Hematopoietic multipotent progenitor cell treated with erythropoietin and hydrocortisone succinate and interleukin-3 and kit ligand, for 4 days (in vitro differentiated cells): ENCODE results near the gene ARHGAP27.
"Not testable (repeated sequence)": the region's sequence is repeated elsewhere in the genome, so short reads cannot be mapped to it uniquely, and the experiment has no call there.

Experiments
- DNase-seq: peaks from one replicate; pipeline ENCODE4 v3.0.0-alpha.2; 2015

Gene ARHGAP27

GRCh38 chr17:45445901-45446743 is 13.5 kb upstream of the ARHGAP27 start:
- DNase-seq = peak; percentile 68

DNA sequence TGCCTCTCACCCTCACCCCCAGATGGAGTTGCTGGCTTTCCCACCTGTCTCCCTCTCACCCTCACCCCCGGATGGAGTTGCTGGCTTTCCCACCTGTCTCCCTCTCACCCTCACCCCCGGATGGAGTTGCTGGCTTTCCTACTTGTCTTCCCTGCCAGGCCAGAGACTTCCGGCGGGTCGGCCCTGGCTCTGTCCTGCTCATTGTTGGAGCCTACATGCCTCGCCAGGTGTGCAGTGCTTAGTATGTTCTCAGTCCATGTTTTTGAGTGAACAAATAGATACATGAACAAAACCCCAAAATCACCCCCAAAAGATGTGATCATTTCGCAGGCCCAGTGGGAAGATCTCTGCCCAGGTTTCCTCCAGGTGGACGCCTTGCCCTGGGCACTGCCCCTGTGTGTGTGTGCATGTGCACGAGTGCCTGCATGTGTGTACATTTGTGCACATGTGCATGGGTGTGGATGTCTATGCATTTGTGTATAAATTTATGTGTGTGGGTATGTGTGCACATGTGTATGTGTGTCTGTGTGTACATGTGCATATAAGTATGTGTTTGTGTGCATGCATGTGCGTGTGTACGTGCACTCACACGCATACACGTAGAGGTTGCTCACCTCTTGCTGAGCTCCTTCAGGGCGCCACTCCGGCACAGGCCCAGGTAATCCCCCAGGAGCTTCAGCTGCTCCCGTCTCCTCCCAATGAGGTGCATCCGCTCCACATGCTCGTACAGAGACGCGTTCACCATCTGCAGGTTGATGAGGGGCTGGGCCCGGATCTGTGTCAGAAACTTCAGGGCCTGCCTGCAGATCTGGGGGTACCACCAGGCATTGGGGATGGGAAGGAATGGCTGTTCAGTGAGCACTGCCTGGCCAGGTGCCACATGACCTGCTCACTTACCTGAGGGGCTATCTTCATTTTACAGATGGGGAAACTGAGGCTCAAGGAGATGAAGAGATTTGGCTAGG is 12.5 kb upstream of the ARHGAP27 start:
- DNase-seq = not testable (repeated sequence)

GRCh38 chr17:45444301-45444700 is 11.6 kb upstream of the ARHGAP27 start:
- DNase-seq = not testable (repeated sequence)

DNA sequence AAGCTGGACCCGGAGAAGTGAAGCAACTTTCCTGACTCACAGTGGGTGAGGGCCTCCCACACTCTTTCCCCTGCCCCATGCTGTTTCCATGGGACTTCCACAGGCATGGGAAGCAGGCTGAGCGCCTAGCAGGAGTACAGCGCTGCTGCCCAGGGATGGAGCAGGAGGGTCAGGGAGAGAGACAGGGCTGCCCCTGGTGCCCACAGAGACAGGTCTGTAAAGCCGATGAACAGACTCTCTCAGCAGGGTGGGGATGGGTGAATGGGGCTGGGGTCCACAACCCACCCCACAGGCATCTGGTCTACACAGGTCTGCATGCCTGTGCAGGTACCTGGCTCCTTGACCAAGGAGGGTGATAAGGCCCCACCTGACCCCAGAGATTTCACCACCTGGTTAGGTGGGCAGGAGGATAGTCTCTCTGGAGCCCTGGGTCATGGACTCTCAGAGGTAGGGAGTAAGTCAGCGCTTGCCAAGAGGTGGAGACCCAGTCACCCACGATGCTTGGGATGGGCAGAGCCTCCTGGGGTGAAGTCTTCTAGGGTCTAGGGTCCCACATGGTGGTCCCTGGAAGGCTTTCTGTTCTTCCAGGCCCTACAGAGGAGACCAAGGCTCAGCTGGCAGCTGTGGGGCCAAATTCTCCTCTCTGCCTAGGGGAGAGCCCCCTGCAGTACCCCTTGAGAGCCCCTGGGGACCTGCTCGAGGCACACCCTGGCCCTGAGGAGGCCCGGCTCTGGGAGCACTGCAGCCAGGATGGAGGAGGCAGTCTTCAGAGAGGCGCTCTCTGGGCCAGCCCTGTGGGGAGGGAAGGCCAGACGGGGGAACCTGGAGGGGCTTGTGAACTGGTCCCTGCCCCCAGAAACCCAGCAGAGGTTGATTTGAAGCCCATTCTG is 10.9 kb upstream of the ARHGAP27 start:
- DNase-seq = not testable (repeated sequence)

DNA sequence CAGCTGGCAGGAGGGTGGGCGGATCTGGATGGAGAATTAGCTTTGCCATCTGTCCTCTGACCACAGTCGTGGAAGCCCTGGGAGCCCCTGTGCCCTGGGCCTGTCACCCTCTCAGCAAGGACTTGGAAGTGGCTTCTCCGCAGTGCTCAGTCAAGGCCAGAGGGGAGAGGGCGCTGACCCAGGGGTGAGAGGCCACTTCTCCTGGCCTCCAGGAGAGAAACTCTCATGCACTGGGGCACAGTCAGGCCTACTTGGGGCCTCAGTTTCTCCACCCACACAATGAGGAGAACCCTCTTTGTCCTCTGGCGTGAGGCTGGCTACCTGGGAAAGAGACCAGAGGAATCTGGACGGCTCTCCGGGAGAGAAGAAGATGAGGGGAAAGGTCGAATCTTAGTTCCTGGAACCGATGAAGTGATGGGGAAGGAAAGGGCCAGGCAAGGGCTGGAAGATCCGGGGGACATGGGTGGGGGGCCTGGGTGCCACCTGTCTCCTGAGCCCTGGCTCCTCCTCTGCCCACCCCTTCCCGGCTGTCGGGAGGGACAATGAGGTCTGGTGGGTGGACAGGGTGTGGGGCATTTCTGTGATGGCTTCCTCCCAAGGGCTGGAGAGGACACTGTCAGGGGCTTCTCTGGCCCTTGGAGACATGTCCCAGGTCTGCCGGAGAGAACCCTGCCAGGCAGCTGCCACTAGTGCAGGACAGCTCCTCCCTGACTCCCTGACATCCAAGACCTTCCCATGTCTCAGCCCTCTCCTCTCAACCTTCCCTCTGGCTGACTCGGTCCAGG is 9.0 kb upstream of the ARHGAP27 start:
- no peak for DNase-seq

GRCh38 chr17:45440839-45441515 is 8.3 kb upstream of the ARHGAP27 start:
- DNase-seq = not testable (repeated sequence)

- peak; percentile 35 for DNase-seq
Observed at GRCh38 chr17:45440161-45440778, 7.6 kb upstream of the ARHGAP27 start.

DNA sequence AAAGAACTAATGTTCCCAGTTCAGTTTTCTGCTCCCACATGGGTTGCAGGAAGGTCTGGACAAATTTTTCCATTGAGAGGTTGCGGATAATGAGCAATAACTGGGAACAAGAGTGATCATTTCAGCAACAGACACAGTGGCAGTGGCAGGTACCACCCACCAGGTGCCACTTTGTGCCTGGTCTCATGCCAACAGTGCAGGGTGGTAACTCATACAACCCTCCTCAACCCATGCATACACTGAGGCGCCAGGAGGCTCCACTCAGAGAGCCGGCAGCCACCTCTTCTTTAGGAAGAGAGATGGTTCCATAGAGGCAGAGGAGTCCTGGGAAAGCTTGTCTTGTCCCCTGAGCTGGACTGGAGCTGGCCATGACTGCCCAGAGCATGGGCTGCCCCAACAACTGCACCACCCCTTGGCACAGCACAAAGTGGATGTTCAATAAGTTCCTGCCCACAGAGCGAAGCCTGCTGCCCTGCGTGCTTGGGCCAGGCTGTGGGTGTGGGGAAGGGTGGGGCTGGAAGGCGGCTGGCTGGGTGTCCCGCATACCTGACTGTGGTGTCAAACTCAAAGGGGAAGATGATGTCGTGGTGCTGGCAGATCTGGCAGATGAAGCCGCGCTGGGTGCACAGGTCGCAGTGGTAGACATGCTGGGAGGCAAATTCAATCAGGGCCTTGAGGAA is 6.4 kb upstream of the ARHGAP27 start:
- no peak for DNase-seq

DNA sequence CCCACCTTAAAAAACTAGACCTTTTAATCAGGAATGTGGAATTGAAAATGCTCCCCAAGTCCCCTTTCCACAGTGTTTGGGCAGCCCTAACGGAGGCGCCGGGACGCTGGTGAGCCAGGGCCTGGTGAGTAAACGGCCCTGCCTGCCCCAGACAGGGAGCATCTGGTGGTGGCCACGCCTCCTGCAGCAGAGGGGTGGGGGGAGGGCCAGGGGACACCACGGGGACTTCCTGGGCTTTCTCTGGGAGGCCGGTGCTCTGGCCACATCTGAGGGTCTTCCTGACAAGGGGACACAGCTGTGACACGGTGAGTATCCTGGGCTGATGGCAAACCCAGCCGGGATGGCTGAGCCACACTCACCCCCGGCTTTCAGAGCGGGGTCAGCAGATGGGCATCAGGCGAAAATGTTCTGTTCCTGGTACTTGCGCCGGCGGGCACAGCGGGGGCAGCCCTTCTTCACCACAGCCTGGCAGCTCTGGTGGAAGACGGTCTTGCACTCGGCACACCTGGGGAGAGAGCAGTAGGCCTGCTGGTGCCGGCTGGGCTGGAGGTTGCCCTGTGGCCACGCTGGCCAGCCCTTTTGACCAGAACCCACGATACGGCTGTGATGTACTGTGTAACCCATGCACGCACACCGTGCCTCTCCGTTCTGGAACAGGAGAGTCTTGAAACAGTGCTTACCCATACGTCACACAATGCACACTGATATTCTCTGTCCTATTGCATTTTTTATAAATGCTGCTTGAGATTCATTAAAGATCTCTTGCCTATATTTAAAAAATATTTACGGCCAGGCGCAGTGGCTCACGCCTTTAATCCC is 5.0 kb upstream of the ARHGAP27 start:
- DNase-seq = no peak

GRCh38 chr17:45436625-45437464 is 4.2 kb upstream of the ARHGAP27 start:
- no peak for DNase-seq

DNA sequence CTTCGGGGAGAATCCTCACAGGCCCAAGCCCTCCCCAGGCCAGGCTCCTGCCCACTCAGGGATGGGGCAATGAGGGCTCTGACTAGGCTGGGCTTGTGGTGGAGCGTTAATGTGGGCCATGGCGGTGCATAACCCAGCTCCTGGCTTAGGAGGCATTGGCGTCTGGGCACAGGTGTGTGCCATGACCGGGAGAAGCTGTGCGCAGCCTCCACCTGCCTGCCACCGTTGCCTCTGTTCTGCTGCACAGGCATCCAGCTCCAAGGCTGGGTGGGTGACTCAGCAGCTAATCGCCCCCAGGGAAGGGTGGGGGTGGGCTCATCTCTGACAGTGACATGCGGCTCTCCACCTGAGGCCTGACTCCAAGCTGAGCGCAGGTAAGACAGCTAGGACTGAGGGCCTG is 3.5 kb upstream of the ARHGAP27 start:
- no peak for DNase-seq

- DNase-seq = no peak
Observed at GRCh38 chr17:45435481-45435880, 2.8 kb upstream of the ARHGAP27 start.

DNA sequence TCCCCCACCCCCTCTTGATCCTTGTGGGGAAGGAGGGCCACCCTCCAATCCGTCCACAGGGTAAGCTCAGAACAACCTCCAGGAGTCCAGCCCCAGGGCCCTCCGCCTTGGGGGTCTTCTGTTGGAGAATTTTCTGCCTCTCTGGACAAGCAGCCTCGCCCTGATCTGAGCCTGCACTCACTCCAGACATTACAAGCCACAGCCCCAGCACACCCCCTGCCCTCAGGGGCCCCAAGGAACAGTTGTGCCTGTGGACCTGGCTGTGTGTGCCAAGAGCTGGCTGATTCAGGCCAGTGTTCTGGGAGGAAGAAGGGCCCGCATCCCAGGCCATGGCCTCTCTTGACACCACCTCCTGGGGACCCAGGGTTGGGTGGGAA is 477 bp upstream of the ARHGAP27 start:
- DNase-seq = peak; percentile 35

DNA sequence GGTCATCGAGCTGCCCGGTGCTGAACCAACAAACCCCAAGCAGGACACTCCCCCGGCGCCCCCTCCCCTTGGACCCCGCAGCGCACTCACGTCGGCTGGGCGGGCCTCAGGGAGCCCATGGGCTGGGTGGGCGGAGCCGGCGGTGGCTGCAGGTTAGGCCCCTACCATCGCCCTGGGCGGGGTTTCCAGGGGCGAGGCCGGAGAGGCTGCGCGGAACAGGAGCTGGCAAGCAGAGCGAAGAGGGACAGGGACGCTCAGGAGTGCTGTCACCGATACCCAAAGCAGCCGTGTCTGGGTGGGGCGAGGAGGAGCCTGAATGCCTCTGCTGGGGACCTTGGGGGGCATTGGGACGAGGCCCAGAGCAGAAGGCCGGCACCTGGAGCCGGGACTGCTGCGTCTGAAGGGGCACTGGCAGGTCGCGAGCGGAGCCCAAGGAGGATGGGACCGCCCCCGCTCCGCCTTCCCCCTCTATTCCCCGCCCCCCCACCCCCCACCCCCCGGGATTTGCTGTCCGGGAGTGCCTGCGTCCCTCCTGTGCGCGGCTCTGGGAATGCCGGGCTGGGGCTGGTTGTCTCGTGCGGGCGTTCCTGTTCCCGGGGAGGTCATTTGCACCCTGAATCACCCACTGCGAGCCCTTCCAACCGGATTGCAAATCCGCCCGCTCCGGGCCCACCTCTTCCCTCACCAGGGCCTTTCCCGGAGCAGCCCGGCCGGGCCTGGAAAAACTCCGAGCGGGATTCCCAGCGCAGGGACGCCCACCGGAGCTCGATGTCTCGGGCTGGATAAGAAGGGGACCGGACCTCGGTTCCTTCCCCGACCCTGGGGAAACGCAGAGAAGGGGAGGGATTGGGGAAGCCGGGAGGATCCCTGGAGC is 902 bp downstream of the ARHGAP27 start:
- DNase-seq = peak; percentile 91

GRCh38 chr17:45430738-45431530 is 1.7 kb downstream of the ARHGAP27 start:
- peak; percentile 48 for DNase-seq

DNA sequence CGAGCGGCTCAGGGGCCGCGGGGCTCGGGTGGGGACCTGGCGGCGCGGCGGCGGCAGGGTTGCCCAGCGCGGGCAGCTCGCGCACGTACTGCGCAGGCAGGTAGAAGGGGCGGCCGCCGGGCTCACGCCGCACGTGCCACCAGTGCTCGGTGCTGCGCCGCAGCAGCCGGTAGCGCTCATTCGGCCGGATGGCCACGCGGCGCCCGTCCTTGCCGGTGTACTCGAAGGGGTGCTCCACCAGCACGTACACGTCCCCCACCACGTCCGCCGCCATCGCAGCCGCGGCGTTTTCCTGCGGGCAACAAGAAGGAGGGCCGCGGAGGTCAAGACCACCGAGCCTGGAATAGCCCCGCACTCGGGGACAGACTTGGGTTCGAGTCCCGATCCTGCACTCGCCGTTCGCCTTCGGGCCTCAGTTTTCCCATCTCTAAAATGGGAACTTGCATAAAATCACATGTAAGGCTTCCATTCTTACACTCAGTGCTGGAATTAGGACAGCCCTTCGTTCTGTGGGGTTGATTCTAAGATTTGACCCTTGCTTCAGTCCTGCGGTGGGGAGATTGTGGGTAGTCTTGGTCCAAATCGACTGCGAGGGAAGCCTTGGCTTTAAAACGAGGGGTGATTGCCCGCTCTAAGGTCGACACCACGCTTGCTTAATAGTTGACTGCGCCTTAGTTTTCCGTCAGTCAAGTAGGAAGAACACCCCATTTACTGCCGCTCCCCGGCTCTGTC is 2.5 kb downstream of the ARHGAP27 start:
- no peak for DNase-seq
